Ishikawa (cell line): ENCODE measurements around the gene FAM114A2.

Experiments used
- CEBPB ChIP-seq: IDR thresholded peaks from 2 replicates; pipeline ENCODE4 v1.6.1; 2012
- CREB1 ChIP-seq: IDR thresholded peaks from 2 replicates; pipeline ENCODE4 v1.6.1; 2012; ENCODE audit warnings: low read depth
- EGR1 ChIP-seq: IDR thresholded peaks from 2 replicates; pipeline ENCODE4 v1.6.1; 2012
- EP300 ChIP-seq: IDR thresholded peaks from 2 replicates; pipeline ENCODE4 v1.6.1; 2012; ENCODE audit warnings: borderline replicate concordance
- FOXM1 ChIP-seq: IDR thresholded peaks from 2 replicates; pipeline ENCODE4 v1.6.1; 2012; ENCODE audit warnings: low read depth, borderline replicate concordance
- NFIC ChIP-seq: IDR thresholded peaks from 2 replicates; pipeline ENCODE4 v1.6.1; 2012
- RAD21 ChIP-seq: IDR thresholded peaks from 2 replicates; pipeline ENCODE4 v1.6.1; 2012; ENCODE audit warnings: low read depth
- TAF1 ChIP-seq: IDR thresholded peaks from 2 replicates; pipeline ENCODE4 v1.6.1; 2012; ENCODE audit warnings: low read depth, mild to moderate bottlenecking
- TCF12 ChIP-seq: IDR thresholded peaks from 2 replicates; pipeline ENCODE4 v1.6.1; 2012; ENCODE audit warnings: low read depth
- TEAD4 ChIP-seq: IDR thresholded peaks from 2 replicates; pipeline ENCODE4 v1.6.1; 2012
- YY1 ChIP-seq: IDR thresholded peaks from 2 replicates; pipeline ENCODE4 v1.6.1; 2012; ENCODE audit warnings: low read depth
- ZBTB7A ChIP-seq: IDR thresholded peaks from 2 replicates; pipeline ENCODE4 v1.6.1; 2012; ENCODE audit warnings: low read depth
- TF ChIP-seq, protein P1 (sequence below): IDR thresholded peaks from 2 replicates; pipeline ENCODE4 v1.6.1; 2012
- TF ChIP-seq, protein P2 (sequence below): IDR thresholded peaks from 2 replicates; pipeline ENCODE4 v1.6.1; 2012
- TF ChIP-seq, protein P3 (sequence below): IDR thresholded peaks from 2 replicates; pipeline ENCODE4 v1.6.1; 2012; ENCODE audit warnings: low read depth, mild to moderate bottlenecking

Gene FAM114A2

DNA sequence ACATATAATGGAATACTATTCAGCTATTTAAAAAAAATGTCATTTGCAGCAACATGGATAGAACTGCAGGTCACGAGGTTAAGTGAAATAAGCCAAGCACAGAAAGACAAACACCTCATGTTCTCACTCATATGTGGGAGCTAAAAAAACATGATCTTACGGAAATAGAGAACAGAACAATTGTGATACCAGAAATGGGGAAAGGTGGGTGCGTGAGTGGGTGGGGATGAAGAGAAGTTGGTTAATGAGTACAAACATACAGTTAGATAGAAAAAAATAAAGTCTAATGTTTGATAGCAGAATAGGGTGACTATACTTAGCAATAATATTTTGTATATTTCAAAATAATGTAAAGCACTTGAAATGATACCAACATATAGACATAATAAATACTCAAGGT, 38.7 kb downstream of the FAM114A2 start:
- TF ChIP-seq TEAD4 = no peak
- no peak for TF ChIP-seq NFIC
- TF ChIP-seq CREB1 = no peak
- TF ChIP-seq EP300 = no peak
- TF ChIP-seq YY1 = no peak
- TF ChIP-seq FOXM1 = no peak
- TF ChIP-seq ZBTB7A = no peak
- TF ChIP-seq, protein P1, sequence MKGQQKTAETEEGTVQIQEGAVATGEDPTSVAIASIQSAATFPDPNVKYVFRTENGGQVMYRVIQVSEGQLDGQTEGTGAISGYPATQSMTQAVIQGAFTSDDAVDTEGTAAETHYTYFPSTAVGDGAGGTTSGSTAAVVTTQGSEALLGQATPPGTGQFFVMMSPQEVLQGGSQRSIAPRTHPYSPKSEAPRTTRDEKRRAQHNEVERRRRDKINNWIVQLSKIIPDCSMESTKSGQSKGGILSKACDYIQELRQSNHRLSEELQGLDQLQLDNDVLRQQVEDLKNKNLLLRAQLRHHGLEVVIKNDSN = no peak
- TF ChIP-seq RAD21 = no peak
- TF ChIP-seq, protein P2, sequence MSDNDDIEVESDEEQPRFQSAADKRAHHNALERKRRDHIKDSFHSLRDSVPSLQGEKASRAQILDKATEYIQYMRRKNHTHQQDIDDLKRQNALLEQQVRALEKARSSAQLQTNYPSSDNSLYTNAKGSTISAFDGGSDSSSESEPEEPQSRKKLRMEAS = no peak
- no peak for TF ChIP-seq TCF12
- TF ChIP-seq, protein P3, sequence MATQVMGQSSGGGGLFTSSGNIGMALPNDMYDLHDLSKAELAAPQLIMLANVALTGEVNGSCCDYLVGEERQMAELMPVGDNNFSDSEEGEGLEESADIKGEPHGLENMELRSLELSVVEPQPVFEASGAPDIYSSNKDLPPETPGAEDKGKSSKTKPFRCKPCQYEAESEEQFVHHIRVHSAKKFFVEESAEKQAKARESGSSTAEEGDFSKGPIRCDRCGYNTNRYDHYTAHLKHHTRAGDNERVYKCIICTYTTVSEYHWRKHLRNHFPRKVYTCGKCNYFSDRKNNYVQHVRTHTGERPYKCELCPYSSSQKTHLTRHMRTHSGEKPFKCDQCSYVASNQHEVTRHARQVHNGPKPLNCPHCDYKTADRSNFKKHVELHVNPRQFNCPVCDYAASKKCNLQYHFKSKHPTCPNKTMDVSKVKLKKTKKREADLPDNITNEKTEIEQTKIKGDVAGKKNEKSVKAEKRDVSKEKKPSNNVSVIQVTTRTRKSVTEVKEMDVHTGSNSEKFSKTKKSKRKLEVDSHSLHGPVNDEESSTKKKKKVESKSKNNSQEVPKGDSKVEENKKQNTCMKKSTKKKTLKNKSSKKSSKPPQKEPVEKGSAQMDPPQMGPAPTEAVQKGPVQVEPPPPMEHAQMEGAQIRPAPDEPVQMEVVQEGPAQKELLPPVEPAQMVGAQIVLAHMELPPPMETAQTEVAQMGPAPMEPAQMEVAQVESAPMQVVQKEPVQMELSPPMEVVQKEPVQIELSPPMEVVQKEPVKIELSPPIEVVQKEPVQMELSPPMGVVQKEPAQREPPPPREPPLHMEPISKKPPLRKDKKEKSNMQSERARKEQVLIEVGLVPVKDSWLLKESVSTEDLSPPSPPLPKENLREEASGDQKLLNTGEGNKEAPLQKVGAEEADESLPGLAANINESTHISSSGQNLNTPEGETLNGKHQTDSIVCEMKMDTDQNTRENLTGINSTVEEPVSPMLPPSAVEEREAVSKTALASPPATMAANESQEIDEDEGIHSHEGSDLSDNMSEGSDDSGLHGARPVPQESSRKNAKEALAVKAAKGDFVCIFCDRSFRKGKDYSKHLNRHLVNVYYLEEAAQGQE = no peak
- no peak for TF ChIP-seq EGR1
- TF ChIP-seq TAF1 = no peak
- no peak for TF ChIP-seq CEBPB

DNA sequence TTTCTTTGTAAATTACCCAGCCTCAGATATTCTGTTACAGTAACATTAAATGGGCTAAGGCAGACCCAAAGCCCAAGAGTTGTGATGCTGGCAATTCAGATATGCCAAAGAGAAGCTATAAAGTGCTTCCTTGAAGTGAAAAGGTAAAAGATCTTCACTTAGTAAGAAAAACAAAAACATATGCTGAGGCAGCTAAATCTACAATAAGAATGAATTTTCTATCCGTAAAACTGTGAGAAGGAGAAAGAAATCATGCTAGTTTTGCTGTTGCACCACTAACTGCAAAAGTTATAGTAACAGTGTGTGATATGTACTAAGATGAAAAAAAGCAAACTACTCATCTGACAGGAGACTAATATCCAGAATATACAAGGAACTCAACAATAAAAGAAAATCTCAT, 39.9 kb downstream of the FAM114A2 start:
- TF ChIP-seq CREB1 = no peak
- no peak for TF ChIP-seq EP300
- TF ChIP-seq, protein P3 = no peak

DNA sequence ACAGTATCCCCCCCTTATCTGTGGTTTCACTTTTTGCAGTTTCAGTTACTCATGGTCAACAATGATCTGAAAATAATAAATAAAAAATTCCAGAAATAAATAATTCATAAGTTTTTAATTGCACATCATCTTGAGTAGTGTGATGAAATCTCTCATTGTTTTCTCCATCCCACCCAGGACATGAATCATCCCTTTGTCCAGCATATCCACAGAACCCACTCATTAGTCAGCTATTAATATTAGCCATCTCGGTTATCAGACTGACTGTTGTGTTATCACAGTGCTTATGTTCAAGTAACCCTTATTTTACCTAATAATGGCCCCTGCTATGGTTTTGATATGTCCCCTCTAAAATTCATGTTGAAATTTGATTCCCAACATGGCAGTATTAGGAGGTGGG, 40.7 kb downstream of the FAM114A2 start:
- TF ChIP-seq, protein P1 = no peak
- no peak for TF ChIP-seq CEBPB
- TF ChIP-seq RAD21 = no peak
- TF ChIP-seq FOXM1 = no peak
- TF ChIP-seq NFIC = no peak
- no peak for TF ChIP-seq YY1
- no peak for TF ChIP-seq TAF1
- TF ChIP-seq, protein P2 = no peak
- no peak for TF ChIP-seq CREB1
- TF ChIP-seq, protein P3 = no peak
- no peak for TF ChIP-seq TEAD4
- TF ChIP-seq EGR1 = no peak
- TF ChIP-seq ZBTB7A = no peak
- TF ChIP-seq TCF12 = no peak
- TF ChIP-seq EP300 = no peak

DNA sequence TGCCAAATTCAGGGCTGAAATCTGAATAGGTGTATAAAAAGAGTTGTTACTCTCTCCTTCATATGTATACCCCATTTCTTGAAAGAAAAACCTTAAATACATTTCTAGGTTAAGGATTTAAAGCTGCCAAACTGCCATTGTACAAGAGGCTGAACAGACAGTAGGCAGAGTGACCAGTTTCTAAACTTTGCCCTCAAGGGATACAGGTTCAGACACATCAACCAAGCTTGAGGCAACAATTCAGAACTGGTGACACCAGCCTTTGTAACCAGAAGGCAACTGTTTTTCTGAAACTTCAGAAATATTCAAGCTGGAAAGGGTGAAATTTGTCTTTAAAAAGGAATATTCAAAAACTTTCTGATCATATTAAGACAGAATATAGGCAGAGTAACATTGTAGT, 47.5 kb downstream of the FAM114A2 start:
- TF ChIP-seq CEBPB (no peak), YY1 (no peak)
- TF ChIP-seq, protein P3 = no peak
